Adrenal gland (tissue), 12 donors: ENCODE results near the gene ZYX. TPM values are rescaled to one million over a fixed set of nuclear protein-coding genes. Genes with fewer than 3 reads are reported as not detected.
"Not testable (repeated sequence)": the region's sequence is repeated elsewhere in the genome, so short reads cannot be mapped to it uniquely, and the experiment has no call there.

ENCODE experiments used
- DNase-seq, 7 donors: peaks; one replicate each; pipeline ENCODE4 v3.0.0-alpha.2; 2019 to 2020
- H3K27ac ChIP-seq, 5 donors: fragments of 200-600 bp; sonication (generic) in 4 of 5; 1 replicate in 3 of 5; 2 replicates in 2 of 5; pipeline versions ENCODE4 v1.5.1 to v1.8.0; 2016 to 2020; ENCODE audit warnings: mild to moderate bottlenecking in 1 of 5
- H3K27me3 ChIP-seq: fragments of 200-600 bp; 2 replicates; pipeline ENCODE4 v1.8.0; 2021
- H3K36me3 ChIP-seq, 2 donors: fragments of 200-600 bp; replicated peaks in 1 of 2; 1 replicate in 1 of 2; 2 replicates in 1 of 2; pipeline versions ENCODE4 v1.5.1 to v1.8.0; 2018 to 2022
- H3K4me1 ChIP-seq, 2 donors: fragments of 200-600 bp; replicated peaks in 1 of 2; 1 replicate in 1 of 2; 2 replicates in 1 of 2; pipeline versions ENCODE4 v1.5.1 to v1.8.0; 2018 to 2021
- H3K4me3 ChIP-seq, 4 donors: fragments of 200-600 bp; sonication (generic) in 3 of 4; one replicate each; pipeline ENCODE4 v1.5.1; 2016 to 2018
- H3K9me3 ChIP-seq, 3 donors: fragments of 200-600 bp; sonication (generic) in 1 of 3; replicated peaks in 1 of 3; 1 replicate in 2 of 3; 2 replicates in 1 of 3; pipeline versions ENCODE4 v1.5.1 to v1.8.0; 2016 to 2021
- CTCF ChIP-seq, 6 experiments: fragments of 450-650 bp in 4 of 6; fragments of 200-600 bp in 2 of 6; sonication (generic) in 1 of 6; IDR thresholded peaks; 1 replicate in 5 of 6; 2 replicates in 1 of 6; pipeline versions ENCODE4 v1.5.1 to v1.8.0; 2016 to 2021; ENCODE audit warnings: antibody characterized with exemption in 6 of 6, mild to moderate bottlenecking in 2 of 6, moderate library complexity in 1 of 6
- POLR2A ChIP-seq, 2 donors: fragments of 450-650 bp; IDR thresholded peaks; one replicate each; pipeline ENCODE4 v1.6.1; 2017; ENCODE audit warnings: antibody characterized with exemption in 2 of 2, mild to moderate bottlenecking in 2 of 2, moderate library complexity in 1 of 2
- WGBS, 4 donors: extraction: QIAGEN DNeasy Blood & Tissue Kit in 2 of 4; methylation state at CpG; one replicate each; pipeline versions ENCODE4 v1.1.5 to v1.1.7; 2013 to 2017; 5-methylcytosine and 5-hydroxymethylcytosine counted together
- intact Hi-C, 2 donors: fragments of 100-400 bp; cut with DNase I; formaldehyde crosslinking; loops; one replicate each; pipeline versions ENCODE4 v1.14.1 to v1.15.0; 2022 to 2023
- polyA plus RNA-seq, 3 donors: library from polyadenylated mRNA; stranded (reverse); fragments of 200-250 nt in 2 of 3; fragments of 350-450 nt in 1 of 3; fragmentation: Illumina TruSeq in 1 of 3; extraction: RNeasy Lipid Tissue Mini Kit (QIAGEN cat#74804) in 1 of 3; gene quantifications; one replicate each; pipeline ENCODE4 v1.2.3, GENCODE V29; 2013 to 2014
- total RNA-seq, 9 donors: library from RNA; depleted of rRNA in 4 of 9; stranded (reverse); fragments of >200 nt in 4 of 9; fragments of 120-200 nt in 1 of 9; fragmentation: NEBNext Ultra II Directional in 1 of 9; extraction: Animal tissue kit (Norgen Biotek cat#: 25700) in 1 of 9; gene quantifications; one replicate each; pipeline versions ENCODE4 v1.1.0 to v1.2.4, GENCODE V29; 2013 to 2023
- donor health status: healthy with polysubstance abuse.
- donor health status: Bipolar disorder and iron deficiency.
- donor health status: DM: yes; HTN: yes; CAD: no.
- donor health status: DM: no; HTN: no; CAD: no.
- donor health status: DM: no; HTN: no; CAD: no.
- donor health status: DM: yes; HTN: yes; CAD: no.

The ZYX gene
- total and polyA plus RNA-seq, 12 donors = 5.0 to 152 (median 77.1) TPM

- WGBS, 4 donors = 84 to 88% (median 87%) methylated on average over 2 to 12 of the region's 12 CpGs
- Histone ChIP-seq H3K27me3 (no peaks in the 10 kb centered on the region), H3K36me3 (no peaks in the 10 kb centered on the region), H3K9me3 (no peaks in the 10 kb centered on the region), H3K4me3 (no peak overlapping the region), H3K27ac (no peak overlapping the region), H3K4me1 (peaks cover 0 to under 1% of the 10 kb centered on the region in 2 donors)
- DNase-seq = peak in 1 of 7 donors; percentile 43
- TF ChIP-seq POLR2A (IDR thresholded peaks at IDR 0.05) (no peak), CTCF (IDR thresholded peaks at IDR 0.05) (no peak)
- intact Hi-C loops = no loop called here
These were observed 20.1 kb downstream of the ZYX start for GRCh38 chr7:143401265-143401664.

GRCh38 chr7:143402233-143402632, 21.1 kb downstream of the ZYX start:
- H3K4me1 ChIP-seq, H3K27me3 ChIP-seq, H3K36me3 ChIP-seq, H3K4me3 ChIP-seq, H3K9me3 ChIP-seq, DNase-seq, H3K27ac ChIP-seq, intact Hi-C loops: not testable (repeated sequence)
- WGBS, 4 donors = 71 to 85% (median 76%) methylated on average over 4 of the region's 4 CpGs

- Histone ChIP-seq H3K27ac (no peak overlapping the region), H3K4me1 (peaks cover 7 to 12% of the 10 kb centered on the region in 2 donors)
These were observed 24.2 kb downstream of the ZYX start for GRCh38 chr7:143405173-143406001.

GRCh38 chr7:143406002-143406357, 24.8 kb downstream of the ZYX start:
- H3K27ac ChIP-seq = no peak overlapping the region
- H3K4me1 ChIP-seq = peaks cover 7 to 12% of the 10 kb centered on the region in 2 donors
- no peaks in the 10 kb centered on the region for H3K9me3 ChIP-seq
- no peak overlapping the region for H3K4me3 ChIP-seq
- WGBS, 4 donors = 59 to 74% (median 65%) methylated on average over 3 of the region's 3 CpGs
- TF ChIP-seq CTCF (IDR thresholded peaks at IDR 0.05) (no peak), POLR2A (IDR thresholded peaks at IDR 0.05) (no peak)
- no peaks in the 10 kb centered on the region for H3K36me3 ChIP-seq
- DNase-seq = peak in 1 of 7 donors; percentile 25
- intact Hi-C loops = no loop called here
- peaks cover 11% of the 10 kb centered on the region for H3K27me3 ChIP-seq

More at GRCh38 chr7:143405173-143406001, 24.2 kb downstream of the ZYX start:
- 32 to 56% (median 48%) methylated on average over 8 to 9 of the region's 9 CpGs for WGBS, 4 donors
- intact Hi-C loops = no loop called here
- Histone ChIP-seq H3K4me3 (no peak overlapping the region), H3K27me3 (peaks cover 11% of the 10 kb centered on the region), H3K9me3 (no peaks in the 10 kb centered on the region), H3K36me3 (no peaks in the 10 kb centered on the region)
- DNase-seq = peak in 2 of 7 donors; percentile 22 to 70
- no peak for TF ChIP-seq CTCF (IDR thresholded peaks at IDR 0.05)
- no peak for TF ChIP-seq POLR2A (IDR thresholded peaks at IDR 0.05)
